GM19468 (cell line): ENCODE results near the gene RAB26.

Source experiments
- ATAC-seq: cut with Tn5 transposase; IDR thresholded peaks from one replicate; pipeline ENCODE4 v1.9.1; 2021; ENCODE audit warnings: mild to moderate bottlenecking, moderate library complexity, moderate number of reproducible peaks; ENCODE audit not compliant: unreplicated experiment; ENCODE audit errors: extremely low read depth

Gene RAB26

DNA sequence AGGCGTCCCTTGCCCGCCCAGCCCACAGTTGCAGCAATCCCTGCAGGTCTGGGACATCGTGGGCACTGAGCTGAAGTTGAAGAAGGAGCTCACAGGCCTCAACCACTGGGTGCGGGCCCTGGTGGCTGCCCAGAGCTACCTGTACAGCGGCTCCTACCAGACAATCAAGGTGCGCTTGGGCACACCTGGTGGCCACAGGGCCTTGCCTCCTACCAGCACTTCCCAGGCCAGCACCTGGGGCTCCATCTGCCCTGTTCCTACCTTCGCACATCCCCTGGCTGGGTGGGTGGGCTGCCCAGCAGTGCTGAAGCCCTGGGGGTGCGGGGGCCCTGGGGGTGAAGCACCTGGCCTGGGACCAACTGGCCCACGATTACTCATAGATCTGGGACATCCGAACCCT is 27.0 kb downstream of the RAB26 start:
- ATAC-seq: no peak

GRCh38 chr16:2176047-2176446 is 27.6 kb downstream of the RAB26 start:
- ATAC-seq: no peak

DNA sequence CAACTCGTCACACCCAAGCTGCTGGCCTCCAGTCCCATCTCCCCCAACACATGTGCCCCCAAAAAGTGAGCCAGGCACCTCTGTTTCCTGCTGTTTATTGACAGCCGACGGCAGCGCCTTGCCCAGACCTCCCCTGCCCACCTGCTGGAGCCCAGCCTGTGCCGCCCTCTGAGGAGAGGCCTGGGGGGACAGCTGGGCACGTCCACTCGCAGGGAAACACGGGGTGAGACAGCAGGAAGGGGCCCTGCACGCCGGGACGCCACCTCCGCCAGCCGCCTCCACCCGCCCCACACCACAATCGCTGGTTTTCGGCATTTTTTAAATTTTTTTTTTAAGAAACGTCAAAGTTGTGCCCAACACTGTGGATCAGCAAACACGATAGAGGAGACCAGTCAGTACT is 28.7 kb downstream of the RAB26 start:
- no peak for ATAC-seq

DNA sequence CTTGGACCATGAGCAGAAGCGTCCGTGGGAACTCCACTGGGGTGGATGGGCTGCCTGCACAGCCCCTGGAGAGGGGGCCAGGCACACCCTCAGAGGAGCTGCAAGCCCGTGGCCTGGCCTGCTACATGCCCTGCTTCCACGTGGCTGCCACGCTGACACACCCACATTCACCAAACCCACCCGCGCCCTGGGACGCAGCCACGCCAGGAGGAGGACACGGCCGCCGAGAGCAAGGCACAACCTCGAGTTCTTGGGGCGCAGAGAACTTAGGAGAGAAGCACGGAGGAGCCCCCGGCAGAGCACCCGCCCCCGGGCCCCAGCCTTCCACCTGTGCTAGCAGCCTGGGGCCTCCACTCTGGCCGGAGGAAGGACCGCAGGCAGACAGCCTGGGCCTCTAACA is 29.1 kb downstream of the RAB26 start:
- no peak for ATAC-seq

DNA sequence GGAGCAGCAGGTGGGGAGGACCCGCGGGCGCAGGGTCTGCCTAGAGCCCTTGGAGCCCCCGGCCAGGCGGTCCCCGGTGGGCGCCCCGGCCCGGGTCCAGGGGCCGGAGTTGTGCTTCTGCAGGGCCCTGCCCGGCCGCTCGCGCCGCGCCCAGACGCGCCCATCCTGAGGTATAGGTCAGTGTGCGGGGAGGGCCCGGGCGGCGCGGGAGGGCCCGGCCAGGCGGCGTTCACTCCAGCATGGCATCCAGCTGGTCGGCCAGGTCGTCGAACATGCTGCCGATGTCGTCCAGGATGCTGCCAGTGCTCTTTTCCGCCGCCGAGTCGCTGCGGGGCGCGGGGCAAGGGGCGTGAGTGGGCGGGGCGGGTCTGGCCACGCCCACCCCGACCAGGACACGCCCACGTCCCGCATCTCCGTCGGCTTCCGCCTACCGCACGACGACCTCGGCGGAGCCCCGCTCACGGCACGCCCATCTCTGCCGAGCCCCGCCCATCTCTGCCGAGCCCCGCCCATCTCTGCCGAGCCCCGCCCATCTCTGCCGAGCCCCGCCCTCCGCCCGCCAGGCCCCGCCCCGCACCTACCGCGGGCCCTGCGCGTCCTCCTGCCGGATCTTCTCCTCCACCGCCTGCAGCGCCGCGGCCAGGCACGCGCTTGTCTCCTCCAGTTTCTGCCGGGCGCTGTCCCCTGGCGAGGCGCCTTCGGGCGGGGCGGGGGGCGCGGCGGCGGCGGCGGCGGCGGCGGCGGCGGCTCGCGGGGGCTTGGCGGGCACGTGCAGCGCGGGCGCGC is 30.1 kb downstream of the RAB26 start:
- ATAC-seq: no peak

- no peak for ATAC-seq
Observed at GRCh38 chr16:2179107-2179501, 30.7 kb downstream of the RAB26 start.

DNA sequence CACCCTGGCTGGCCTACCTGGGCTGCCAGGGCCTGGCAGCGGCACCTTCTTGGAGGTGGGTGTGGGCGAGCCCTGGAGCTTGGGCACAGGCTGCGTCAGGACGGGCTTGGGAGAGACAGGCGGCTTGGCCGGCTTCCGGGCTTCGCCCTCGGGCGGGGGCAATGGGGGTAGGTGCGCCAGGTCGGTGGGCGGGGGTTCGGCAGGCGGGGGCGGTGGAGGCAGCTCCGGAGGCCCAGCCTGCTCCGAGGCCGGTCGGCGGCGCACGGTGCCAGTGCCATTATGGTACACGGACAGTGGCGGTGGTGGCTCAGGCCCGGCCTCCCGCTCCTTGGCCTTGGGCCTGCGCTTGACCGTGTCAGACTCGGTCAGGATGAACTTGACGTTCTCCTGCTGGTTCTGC is 31.2 kb downstream of the RAB26 start:
- ATAC-seq: no peak

DNA sequence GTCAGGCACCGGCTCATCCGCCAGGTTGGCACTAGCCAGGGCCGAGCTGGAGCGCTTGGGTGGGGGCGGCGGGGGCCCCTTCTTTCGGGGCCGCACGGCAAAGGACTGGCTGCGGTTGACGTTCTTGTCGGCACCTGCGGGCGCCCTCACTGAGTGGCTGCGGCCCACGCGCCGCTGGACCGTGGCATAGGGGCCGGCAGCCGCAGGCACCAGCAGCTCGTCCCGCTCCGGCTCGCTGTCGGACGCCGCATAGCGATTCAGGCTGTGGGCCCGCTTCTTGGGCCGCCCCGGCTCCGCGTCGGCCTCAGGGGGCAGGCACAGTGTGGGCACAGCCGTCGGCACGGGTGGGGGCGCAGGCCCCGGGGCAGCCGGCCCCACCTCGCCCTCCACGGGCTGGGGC is 32.0 kb downstream of the RAB26 start:
- ATAC-seq: no peak

DNA sequence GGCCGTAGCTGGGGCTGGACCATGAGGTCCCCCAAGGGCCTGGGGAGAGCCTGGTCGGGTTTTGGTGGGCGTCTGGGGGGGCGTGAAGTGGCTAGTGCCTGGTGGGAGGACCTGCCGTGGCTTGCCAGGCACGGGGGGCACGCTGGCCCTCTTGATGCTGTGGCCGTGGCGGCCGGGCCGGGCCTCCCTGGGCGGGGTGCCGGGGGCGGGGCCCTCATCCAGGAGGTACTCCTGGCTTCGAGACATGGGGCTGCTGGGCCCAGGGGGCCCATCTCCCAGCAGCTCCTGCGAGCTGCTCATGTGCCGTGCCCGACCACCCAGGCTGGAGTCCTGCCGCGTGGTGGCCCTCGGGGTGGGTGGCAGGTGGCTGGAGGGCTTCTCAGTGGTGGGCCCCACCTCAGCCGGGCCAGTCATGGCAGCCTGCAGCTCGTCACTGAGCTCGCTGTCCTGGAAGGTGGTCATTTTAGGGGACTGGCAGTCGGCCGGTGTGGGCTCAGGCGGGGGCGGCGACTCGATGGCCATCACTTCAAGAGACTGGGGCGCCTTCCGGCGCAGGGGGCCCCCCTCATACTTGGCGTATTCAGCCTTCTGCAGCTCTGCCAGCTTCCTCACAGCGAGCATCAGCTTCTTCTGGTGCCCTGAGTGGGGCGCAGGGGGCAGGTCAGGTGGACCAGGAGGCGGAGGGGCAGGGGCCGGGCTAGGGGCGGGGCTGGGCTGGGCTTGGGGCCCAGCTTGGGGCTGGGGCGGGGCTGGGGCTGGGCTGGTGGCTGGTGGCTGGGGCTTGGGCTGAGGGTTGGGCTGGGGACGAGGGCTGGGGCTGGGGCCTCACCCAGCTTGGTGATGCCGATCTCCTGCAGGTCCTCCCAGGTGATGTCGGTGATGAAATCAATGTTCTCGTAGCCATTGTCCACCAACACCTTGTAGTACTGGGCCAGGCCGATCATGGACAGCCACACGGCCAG is 32.8 kb downstream of the RAB26 start:
- ATAC-seq: no peak

DNA sequence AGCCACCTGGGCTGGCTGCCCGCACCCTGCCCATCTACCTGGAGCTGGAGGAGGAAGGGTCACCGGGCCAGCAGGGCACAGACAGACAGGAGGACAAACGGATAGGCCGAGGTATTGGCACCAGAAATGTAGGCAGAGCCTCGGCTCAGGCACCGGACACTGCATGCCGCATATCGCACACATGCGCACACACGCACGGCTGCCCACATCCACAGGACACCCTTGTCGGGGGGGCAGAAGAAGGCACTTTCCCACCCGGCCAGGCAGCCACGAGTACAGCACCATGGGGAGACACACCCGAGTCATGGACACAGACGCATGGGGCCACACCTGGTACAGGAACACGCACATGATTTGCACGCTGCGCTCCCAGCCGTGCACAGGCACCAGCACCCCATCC is 33.5 kb downstream of the RAB26 start:
- ATAC-seq: no peak

DNA sequence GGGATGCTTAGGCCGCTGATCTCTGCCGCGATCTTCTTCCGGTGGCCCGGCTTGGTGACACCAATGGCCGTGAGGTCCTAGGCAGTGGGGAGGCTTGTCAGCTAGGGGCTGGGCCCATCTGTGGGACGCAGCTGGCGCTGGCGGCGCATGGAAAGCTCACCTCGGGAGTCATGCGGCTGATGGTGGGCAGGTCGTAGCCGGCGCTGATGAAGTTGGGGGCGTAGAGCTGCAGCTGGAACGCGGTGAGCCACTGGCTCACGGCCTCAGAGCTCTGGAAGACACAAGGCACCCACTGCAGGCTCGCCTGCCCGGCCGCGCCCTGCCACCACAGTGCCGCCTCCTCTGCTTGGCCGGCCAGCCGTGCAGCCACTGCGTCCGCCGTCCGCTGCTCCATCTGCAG is 35.2 kb downstream of the RAB26 start:
- no peak for ATAC-seq

GRCh38 chr16:2184346-2184745 is 35.9 kb downstream of the RAB26 start:
- no peak for ATAC-seq

DNA sequence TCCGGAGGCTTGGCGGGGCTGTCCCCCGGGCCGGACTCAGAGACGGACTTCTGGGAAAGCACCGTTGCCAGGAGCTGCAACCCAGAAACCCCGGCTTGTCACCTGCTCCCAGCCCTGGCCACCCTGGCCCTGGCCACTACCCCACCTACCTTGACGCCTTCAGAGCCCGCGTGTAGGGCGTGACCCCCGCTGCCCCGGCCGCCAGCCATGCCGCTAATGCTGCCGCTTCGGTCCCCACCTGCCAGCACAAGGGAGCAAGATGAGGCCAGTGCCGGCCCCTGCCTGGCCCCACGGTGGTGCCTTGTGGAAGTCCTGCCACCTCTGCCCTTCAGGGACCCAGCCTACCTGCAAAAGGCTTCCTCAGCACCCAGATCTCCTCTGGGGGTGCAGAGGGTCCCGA is 36.5 kb downstream of the RAB26 start:
- ATAC-seq: no peak

DNA sequence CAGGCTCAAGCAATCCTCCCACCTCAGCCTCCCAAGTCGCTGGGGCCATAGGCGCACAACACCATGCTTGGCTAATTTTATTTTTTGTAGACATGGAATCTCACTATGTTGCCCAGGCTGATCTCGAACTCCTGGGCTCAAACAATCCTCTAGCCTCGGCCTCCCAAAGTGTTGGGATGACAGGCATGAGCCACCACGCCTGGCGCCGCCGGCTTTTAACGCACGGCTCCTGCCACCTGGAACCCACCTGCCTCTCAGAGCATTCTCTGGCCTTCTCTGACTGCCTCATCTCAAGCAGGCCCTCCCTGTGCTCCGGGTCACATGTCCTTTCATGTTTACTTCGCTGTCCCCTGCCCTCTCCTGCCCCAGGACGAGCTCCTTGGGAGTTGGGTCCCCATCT is 37.6 kb downstream of the RAB26 start:
- no peak for ATAC-seq

GRCh38 chr16:2186505-2186904 is 38.1 kb downstream of the RAB26 start:
- ATAC-seq: no peak

DNA sequence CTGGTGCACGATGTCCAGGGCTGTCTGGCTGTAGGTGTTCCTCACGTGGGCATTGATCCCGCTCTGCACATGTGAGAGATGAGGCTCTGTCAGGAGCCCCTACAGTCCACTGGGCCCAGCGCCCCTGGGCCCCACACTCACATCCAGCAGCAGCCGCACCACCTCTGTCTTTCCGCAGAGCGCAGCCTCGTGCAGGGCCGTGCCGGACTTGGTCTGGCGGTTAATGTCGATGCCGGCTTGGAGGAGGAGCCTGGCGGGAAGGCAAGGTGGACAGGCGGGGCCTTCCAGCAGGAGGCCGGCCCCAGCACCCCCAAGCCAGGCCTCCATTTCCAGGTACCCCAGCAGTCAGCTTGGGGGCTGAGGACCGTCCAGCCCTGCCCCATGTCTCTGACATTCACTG is 38.8 kb downstream of the RAB26 start:
- ATAC-seq: no peak

DNA sequence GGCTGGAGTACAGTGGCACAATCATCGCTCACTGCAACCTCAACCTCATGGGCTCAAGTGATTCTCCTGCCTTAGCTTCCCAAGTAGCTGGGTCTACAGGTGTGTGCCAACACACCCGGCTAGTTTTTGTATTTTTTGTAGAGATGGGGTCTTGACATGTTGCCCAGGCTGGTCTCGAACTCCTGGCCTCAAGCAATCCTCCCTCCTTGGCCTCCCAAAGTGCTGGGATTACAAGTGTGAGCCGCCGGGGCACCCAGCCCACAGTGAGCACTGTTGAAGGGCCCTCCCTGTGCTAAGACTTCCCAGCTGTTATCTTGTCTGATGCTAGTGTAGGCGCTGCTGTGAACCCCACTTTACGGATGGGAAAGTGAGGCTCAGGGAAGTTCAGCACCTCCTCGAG is 40.0 kb downstream of the RAB26 start:
- no peak for ATAC-seq

DNA sequence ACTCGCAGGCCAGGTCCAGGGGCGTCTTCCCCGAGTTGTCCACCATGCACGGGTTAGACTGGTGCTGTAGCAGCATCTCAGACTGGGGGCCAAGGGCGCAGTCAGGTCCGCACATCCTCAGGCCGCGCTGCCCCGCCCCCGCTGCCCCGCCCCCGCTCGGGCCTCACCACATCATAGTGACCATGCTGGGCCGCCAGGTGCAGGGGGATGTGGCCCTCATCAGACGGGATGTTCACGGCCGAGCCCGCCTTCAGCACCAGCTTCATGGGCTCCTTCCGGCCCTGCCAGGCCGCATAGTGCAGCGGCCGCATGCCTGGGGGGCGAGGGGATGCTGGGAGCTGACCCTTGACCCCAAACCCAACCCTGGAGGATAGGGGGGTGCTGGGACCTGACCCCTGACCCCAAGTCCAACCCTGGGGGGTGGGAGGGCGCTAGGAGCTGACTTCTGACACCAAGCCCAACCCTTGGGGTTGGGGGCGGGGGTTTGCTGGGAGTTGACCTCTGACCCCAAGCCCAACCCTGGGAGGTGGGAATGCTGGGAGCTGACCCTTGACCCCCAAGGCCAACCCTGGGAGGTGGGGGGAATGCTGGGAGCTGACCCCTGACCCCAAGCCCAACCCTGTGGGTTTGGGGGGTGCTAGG is 40.9 kb downstream of the RAB26 start:
- ATAC-seq: no peak

DNA sequence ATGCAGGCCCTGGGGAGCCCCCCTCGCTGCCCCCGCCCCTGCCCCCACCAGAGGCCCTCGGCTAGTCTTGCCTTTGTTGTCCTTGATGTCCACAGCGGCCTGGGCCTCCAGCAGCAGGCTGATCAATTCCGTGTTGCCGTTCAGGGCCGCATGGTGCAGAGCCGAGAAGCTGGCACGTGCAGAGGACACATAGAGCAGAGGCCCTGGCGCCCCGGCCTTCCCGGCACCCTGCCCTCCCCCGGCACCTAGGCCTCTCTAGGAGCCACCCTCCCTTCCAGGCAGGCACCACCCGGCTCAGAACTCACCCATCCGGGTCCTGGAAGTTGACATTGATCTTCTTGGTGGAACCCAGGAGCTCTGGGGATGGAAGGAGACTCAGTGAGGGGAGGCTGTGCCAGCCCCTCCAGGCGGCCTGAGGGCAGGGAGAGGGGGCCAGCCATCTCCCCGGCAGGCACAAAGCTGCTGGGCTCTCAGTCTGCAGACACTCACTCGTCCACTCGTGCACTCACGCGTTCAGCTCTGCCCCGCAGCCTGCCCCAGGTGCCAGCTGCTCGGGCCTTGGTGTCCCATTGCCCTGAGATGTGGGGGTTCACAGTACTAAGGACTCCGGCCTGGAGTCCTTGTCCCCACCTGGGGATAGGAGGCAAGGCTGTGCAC is 41.7 kb downstream of the RAB26 start:
- no peak for ATAC-seq

GRCh38 chr16:2190659-2191445 is 42.4 kb downstream of the RAB26 start:
- no peak for ATAC-seq
